Panc1 (cell line): ENCODE measurements around the gene MRNIP.

ENCODE experiments used
- CTCF ChIP-seq: fragments of 450-650 bp; IDR thresholded peaks from 2 replicates; pipeline ENCODE4 v1.5.1; 2017; ENCODE audit warnings: mild to moderate bottlenecking
- POLR2AphosphoS5 ChIP-seq: IDR thresholded peaks from 2 replicates; pipeline ENCODE4 v1.6.1; 2012; ENCODE audit warnings: mild to moderate bottlenecking, low read depth, low read length, moderate library complexity
- REST ChIP-seq, 2 experiments: IDR thresholded peaks; 2 replicates each; pipeline ENCODE4 v1.6.1; 2011 to 2012; ENCODE audit warnings: low read depth in 2 of 2, control low read depth in 1 of 2, low read length in 1 of 2, mild to moderate bottlenecking in 1 of 2, moderate library complexity in 1 of 2; ENCODE audit not compliant: insufficient read depth in 1 of 2
- SIN3A ChIP-seq: IDR thresholded peaks from 2 replicates; pipeline ENCODE4 v1.6.1; 2012; ENCODE audit warnings: low read depth, mild to moderate bottlenecking, low read length, moderate library complexity, borderline replicate concordance; ENCODE audit not compliant: insufficient read depth
- TCF7L2 ChIP-seq: IDR thresholded peaks from 2 replicates; pipeline ENCODE4 v1.6.1; 2011; ENCODE audit warnings: mild to moderate bottlenecking, low read depth, low read length, inconsistent platforms

GRCh38 chr5:179883163-179883562 is 24.5 kb upstream of the MRNIP start:
- no peak for TF ChIP-seq CTCF
- TF ChIP-seq SIN3A = no peak
- no peak for TF ChIP-seq POLR2AphosphoS5
- no peak for TF ChIP-seq TCF7L2
- no peak for TF ChIP-seq REST (IDR thresholded peaks at IDR 0.05; ENCODE audit: insufficient read depth in 1 of 2, low read depth in 2 of 2, low read length in 1 of 2)
